Stimulated activated CD4-positive, alpha-beta T cell treated with anti-CD3 and anti-CD28 coated beads, Interleukin-2, amount 100 ng/mL, for 24 hours (primary cell): Measurements from ENCODE around the gene FXYD7.
"Not testable (repeated sequence)": the region's sequence is repeated elsewhere in the genome, so short reads cannot be mapped to it uniquely, and the experiment has no call there.

Source experiments
- DNase-seq, 2 donors: peaks; one replicate each; pipeline ENCODE4 v3.0.0-alpha.2; 2020

Gene FXYD7

GRCh38 chr19:35167251-35168119 lies 24.4 kb downstream of the FXYD7 start:
- no peak for DNase-seq

DNA sequence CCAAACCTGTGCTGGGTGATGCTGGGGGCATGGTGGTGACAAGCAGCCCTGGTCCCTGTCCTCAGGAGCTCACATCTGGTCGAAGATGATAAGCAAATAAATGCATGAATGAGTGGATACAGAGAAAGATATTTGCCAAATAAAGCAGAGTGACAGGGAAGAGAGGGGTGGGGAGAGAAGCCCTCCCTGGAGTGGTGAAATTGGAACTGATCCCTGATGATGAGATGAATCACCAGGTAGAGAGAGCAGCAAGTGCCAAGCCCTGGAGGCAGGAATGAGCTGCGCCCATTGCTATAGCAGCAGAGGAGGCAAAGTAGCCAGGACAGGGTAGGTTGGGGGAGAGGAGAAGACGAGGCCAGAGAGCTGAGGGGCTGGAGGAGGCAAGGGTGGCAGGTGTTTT lies 25.1 kb downstream of the FXYD7 start:
- DNase-seq: no peak

DNA sequence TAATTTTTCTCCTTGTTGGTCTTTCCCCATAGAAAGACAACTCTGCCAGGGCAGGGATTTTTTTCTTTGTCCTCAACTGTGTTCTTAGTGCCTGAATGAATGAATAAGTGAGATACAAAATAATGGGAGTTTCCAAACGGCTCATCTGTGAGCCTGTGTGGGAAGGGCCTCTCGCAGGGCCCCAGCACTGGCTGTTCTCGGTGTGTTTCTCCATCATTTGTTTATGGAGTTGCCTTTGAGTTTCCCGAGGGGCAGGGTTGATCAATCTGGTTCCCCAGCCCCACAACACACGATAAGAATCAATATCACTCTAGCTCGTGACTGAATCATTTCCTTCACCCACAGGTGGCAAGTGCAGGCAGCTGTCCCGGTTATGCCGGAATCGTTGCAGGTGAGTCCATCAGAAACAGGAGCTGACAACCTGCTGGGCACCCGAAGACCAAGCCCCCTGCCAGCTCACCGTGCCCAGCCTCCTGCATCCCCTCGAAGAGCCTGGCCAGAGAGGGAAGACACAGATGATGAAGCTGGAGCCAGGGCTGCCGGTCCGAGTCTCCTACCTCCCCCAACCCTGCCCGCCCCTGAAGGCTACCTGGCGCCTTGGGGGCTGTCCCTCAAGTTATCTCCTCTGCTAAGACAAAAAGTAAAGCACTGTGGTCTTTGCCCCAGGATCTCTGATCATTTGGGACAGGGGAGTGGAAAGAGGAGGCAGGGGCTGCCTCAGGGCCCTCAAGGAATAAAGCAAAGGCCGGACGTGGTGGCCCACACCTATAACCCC lies 26.4 kb downstream of the FXYD7 start:
- no peak for DNase-seq

GRCh38 chr19:35170359-35171061 lies 27.5 kb downstream of the FXYD7 start:
- DNase-seq: peak in 1 of 2 donors; percentile 8

DNA sequence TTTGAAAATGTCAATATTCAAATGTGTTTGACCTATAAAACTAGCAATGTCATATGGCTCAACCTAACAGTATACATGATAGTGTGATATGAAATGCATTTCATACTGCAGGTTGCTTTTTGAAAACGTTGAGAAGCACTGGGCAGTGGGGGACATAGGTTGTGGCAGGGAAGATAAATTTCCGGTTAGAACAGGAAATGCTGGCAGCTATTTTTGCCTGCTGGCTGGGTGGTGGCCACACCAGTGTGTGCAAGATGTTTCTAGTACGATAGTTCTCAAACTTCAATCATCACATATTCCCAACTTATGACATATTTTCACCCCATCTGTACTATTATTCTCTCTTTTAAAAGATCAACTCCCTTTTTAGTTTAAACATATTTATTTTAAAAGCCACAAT lies 28.7 kb downstream of the FXYD7 start:
- DNase-seq: no peak

GRCh38 chr19:35174226-35174625 lies 31.2 kb downstream of the FXYD7 start:
- no peak for DNase-seq

DNA sequence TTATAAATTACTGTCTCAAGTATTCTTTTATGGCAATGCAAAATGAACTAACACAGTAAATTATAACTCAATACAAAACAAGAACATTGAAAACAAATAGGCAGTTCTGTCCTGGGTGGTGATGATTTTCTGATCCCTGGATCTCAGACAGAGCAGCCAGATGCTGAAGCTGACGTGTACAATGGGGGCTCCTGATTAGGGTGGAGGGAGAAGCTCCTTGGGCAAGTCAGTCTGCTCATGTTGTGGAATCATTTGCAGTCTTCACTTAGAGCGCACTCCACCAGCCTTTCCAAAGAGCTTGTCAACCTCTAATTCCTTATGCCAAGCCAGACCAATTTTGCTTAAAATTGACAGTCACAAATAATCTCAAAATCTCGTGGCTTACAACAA lies 33.1 kb downstream of the FXYD7 start:
- no peak for DNase-seq

GRCh38 chr19:35177377-35178274 lies 34.6 kb downstream of the FXYD7 start:
- no peak for DNase-seq

- no peak for DNase-seq
These were observed 35.6 kb downstream of the FXYD7 start for GRCh38 chr19:35178701-35179100.

DNA sequence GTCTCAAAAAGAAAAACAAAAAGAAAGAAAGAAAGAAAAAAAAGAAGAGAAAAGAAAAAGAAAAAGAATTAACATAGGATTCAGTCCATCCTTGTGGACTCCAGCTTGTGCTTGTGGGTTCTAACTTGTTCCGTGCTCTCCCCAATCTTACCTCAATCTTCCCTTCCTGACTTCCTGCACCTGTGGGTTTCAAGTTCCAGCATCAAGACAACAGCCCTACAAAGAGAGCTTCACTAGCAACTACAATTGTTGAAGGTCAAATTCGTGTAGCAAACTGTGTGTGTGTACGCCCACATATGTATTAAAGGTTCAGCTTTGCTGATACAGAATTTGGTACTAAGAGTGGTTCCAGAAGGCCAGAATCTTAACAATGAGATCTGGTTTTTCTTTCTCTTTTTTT lies 36.8 kb downstream of the FXYD7 start:
- DNase-seq: no peak

DNA sequence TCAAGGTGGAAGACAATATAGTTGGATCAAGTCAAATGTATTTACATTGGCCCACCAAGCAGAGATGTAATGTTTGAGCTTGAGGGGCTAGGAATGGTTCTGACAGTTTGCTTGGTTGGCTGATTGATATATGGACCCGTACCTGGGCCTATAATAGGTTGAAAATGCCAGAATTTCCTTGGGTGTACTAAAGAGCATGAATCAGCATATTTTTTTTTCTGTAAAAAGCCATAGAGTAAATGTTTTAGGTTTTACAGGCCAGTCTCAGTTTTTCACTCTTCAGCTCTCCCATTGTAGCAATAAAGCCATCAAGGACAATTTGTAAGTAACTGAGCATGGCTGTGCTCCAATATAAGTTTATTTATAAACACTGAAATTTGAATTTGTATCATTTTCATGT lies 38.3 kb downstream of the FXYD7 start:
- no peak for DNase-seq

GRCh38 chr19:35184267-35184666 lies 41.2 kb downstream of the FXYD7 start:
- DNase-seq: no peak

- DNase-seq: no peak
These were observed 41.8 kb downstream of the FXYD7 start for GRCh38 chr19:35184884-35185283.

DNA sequence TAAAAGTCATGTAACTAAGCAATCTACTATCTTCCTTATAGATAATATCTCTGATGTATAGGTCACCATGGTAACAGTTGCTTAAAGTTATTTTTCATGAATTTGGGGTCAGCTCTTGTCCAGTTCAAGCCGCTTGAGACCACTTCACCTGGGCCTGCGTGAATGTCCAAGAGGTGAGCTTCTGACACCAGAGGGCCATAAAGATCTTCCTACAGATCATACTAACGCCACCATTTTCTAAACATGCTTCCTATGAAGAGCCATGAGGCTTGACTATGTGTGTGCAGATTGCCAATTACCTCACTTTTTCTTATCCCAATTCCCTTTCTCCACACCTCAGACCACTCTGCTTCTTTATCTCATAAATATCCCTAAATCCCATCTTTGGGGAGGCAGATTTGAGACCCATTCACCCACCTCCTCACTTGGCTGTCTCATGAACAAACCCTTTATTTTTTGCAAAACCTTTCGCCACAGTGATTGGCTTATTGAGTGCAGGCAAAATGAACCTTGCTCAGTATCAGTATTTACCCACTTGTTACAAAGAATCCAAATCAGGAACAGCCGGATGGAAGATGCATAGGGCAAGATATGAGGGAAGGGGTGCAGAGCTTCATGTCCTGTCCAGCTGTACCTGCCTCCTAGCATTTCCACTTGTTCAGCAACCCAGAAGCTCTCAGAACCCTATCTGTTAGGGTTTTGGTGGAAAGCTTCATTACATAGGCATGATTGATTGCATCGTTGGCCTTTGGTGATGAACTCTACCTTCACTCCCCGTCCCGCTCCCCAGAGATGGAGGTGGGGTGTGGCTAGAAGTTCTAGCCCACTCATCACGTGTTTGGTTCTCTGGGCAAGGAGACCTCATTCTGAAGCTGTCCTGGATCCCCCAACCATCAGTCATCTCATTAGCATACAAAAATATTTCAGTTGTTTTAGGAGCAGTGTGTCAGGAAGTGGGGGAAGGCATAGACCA lies 51.2 kb downstream of the FXYD7 start:
- DNase-seq: peak in 1 of 2 donors; percentile 8

DNA sequence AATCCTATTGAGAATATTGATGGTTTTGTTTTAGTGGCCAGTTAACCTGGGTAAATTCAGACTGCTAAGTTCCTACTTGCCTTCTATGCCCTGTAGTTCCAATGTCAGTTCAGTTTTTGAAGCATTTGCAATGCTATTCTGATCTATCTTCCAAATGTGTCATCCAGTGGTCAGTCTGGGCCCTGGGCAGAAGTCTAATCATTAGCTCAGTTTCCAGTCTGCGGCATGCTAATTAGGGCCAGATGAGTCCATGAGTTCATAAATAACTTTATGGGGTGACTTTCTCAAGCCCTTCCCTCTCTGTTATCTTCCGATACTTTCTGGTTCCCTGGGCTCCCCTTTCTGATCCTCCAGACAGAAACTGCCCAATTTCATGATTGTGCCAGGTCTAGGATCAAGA lies 52.8 kb downstream of the FXYD7 start:
- DNase-seq: peak in 1 of 2 donors; percentile 5

- DNase-seq: not testable (repeated sequence)
These were observed 53.8 kb downstream of the FXYD7 start for GRCh38 chr19:35196861-35197260.

DNA sequence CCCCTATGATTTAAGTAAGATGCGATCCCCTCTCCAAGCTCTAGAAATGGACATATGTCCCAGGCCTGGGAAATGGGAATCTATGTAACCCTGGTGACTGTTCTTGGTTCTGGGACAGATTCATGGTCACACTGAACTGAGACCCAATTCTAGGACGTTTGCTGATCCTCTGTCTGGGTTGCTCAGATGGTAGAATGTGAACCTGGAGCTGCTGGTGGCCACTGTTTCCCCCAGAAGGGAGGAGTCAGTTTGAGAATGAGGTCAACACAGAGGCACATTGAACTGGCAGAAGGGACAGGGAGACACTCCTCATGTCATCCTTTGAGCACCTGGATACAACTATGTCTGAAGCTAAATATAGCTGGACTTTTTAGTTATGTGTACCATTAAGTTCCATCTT lies 56.4 kb downstream of the FXYD7 start:
- peak in 1 of 2 donors; percentile 5 for DNase-seq

GRCh38 chr19:35202722-35203688 lies 60.0 kb downstream of the FXYD7 start:
- peak in 1 of 2 donors; percentile 5 for DNase-seq
